ENCODE results near the gene GLOD4. TPM values are rescaled to one million over a fixed set of nuclear protein-coding genes. Genes with fewer than 3 reads are reported as not detected.

Gene GLOD4
- total RNA-seq, 4 donors from 2014 or later = 28.6 to 53.7 (median 37.0) TPM

GRCh38 chr17:801660-802059 is 19.6 kb upstream of the GLOD4 start:
- TF ChIP-seq, protein P1, sequence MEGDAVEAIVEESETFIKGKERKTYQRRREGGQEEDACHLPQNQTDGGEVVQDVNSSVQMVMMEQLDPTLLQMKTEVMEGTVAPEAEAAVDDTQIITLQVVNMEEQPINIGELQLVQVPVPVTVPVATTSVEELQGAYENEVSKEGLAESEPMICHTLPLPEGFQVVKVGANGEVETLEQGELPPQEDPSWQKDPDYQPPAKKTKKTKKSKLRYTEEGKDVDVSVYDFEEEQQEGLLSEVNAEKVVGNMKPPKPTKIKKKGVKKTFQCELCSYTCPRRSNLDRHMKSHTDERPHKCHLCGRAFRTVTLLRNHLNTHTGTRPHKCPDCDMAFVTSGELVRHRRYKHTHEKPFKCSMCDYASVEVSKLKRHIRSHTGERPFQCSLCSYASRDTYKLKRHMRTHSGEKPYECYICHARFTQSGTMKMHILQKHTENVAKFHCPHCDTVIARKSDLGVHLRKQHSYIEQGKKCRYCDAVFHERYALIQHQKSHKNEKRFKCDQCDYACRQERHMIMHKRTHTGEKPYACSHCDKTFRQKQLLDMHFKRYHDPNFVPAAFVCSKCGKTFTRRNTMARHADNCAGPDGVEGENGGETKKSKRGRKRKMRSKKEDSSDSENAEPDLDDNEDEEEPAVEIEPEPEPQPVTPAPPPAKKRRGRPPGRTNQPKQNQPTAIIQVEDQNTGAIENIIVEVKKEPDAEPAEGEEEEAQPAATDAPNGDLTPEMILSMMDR (IDR thresholded peaks at IDR 0.05) = no peak
- H3K27ac ChIP-seq = no peak overlapping the region
- no peak for DNase-seq (ENCODE audit: low spot score in 2 of 2)
- H3K27me3 ChIP-seq = no peaks in the 10 kb centered on the region
- peaks cover 0 to 30% (median 0%) of the 10 kb centered on the region in 3 donors for H3K36me3 ChIP-seq
- no peak overlapping the region for H3K4me3 ChIP-seq
- WGBS, 2 donors = 84 to 95% methylated on average over 6 of the region's 6 CpGs
- H3K4me1 ChIP-seq = no peaks in the 10 kb centered on the region
- no peaks in the 10 kb centered on the region for H3K9me3 ChIP-seq

GRCh38 chr17:800446-801242 is 18.6 kb upstream of the GLOD4 start:
- Histone ChIP-seq H3K9me3 (no peaks in the 10 kb centered on the region), H3K27ac (no peak overlapping the region), H3K27me3 (no peaks in the 10 kb centered on the region), H3K36me3 (peaks cover 0 to 34% (median 0%) of the 10 kb centered on the region in 3 donors), H3K4me1 (no peaks in the 10 kb centered on the region), H3K4me3 (no peak overlapping the region)
- TF ChIP-seq POLR2A (IDR thresholded peaks at IDR 0.05) (no peak), EP300 (IDR thresholded peaks at IDR 0.05) (no peak)
- TF ChIP-seq, protein P1 (IDR thresholded peaks at IDR 0.05) = no peak
- no peak for DNase-seq (ENCODE audit: low spot score in 2 of 2)
- WGBS, 2 donors = 90 to 93% methylated on average over 37 to 39 of the region's 39 CpGs

DNA sequence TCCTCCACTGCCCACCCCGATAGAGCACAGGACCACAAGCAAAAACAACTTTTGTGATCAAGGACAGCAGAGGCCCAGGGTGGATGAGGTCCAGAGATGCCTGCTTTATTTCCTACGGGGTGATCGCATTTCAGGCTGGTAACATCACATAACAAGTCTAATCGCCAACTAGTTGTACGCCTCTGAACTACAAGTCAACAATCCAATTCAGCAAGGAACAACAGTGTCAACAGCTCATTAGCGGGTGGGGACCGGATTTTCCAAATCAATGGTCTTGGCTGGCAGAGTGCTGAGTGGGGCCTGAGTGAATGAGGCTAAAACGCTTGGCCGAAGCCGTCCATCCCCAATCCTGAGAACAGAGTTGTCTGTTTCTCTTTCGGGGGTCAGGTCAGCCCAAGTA is 17.2 kb upstream of the GLOD4 start:
- H3K27me3 ChIP-seq = no peaks in the 10 kb centered on the region
- H3K27ac ChIP-seq = no peak overlapping the region
- H3K4me1 ChIP-seq = peaks cover 0 to 13% (median 2%) of the 10 kb centered on the region in 4 donors
- TF ChIP-seq, protein P1 (IDR thresholded peaks at IDR 0.05) = no peak
- TF ChIP-seq EP300 (IDR thresholded peaks at IDR 0.05) = no peak
- TF ChIP-seq POLR2A (IDR thresholded peaks at IDR 0.05) = no peak
- H3K4me3 ChIP-seq = no peak overlapping the region
- no peaks in the 10 kb centered on the region for H3K9me3 ChIP-seq
- DNase-seq (ENCODE audit: low spot score in 2 of 2) = no peak
- WGBS, 2 donors = 87 to 89% methylated on average over 11 of the region's 11 CpGs
- peaks cover 0 to 34% (median 0%) of the 10 kb centered on the region in 3 donors for H3K36me3 ChIP-seq

- WGBS, 2 donors = 63 to 71% methylated on average over 11 of the region's 11 CpGs
- DNase-seq (ENCODE audit: low spot score in 2 of 2) = no peak
- Histone ChIP-seq H3K36me3 (peaks cover 0 to 28% (median 0%) of the 10 kb centered on the region in 3 donors), H3K9me3 (no peaks in the 10 kb centered on the region), H3K4me1 (peaks cover 0 to 18% (median 2%) of the 10 kb centered on the region in 4 donors), H3K27me3 (no peaks in the 10 kb centered on the region), H3K27ac (no peak overlapping the region), H3K4me3 (no peak overlapping the region)
- TF ChIP-seq POLR2A (IDR thresholded peaks at IDR 0.05) (no peak), EP300 (IDR thresholded peaks at IDR 0.05) (no peak)
- TF ChIP-seq, protein P1 (IDR thresholded peaks at IDR 0.05) = no peak
Measured at GRCh38 chr17:798246-798645, 16.2 kb upstream of the GLOD4 start.

GRCh38 chr17:797236-797840 is 15.3 kb upstream of the GLOD4 start:
- Histone ChIP-seq H3K4me1 (peaks cover 0 to 18% (median 2%) of the 10 kb centered on the region in 4 donors), H3K4me3 (no peak overlapping the region), H3K27me3 (no peaks in the 10 kb centered on the region), H3K9me3 (no peaks in the 10 kb centered on the region), H3K36me3 (peaks cover 0 to 26% (median 0%) of the 10 kb centered on the region in 3 donors), H3K27ac (peak overlapping the region in 1 of 4 donors; percentile 34)
- no peak for DNase-seq (ENCODE audit: low spot score in 2 of 2)
- 83 to 86% methylated on average over 21 to 22 of the region's 22 CpGs for WGBS, 2 donors
- TF ChIP-seq, protein P1 (IDR thresholded peaks at IDR 0.05) = no peak
- TF ChIP-seq EP300 (IDR thresholded peaks at IDR 0.05) = peak in 1 of 2 donors; percentile 44

All from tibial nerve (tissue), 4 donors.